SKM-1 (cell line): Measurements from ENCODE around the gene AQP12A.

Source experiments
- DNase-seq: peaks from one replicate; lab custom pipeline; 2025; ENCODE audit not compliant: unreplicated experiment; lab: John Stamatoyannopoulos, UW

The AQP12A gene

GRCh38 chr2:240703417-240704341, 12.0 kb downstream of the AQP12A start:
- no peak for DNase-seq

- DNase-seq: no peak
These were observed 13.0 kb downstream of the AQP12A start for GRCh38 chr2:240704651-240705050.

- no peak for DNase-seq
These were observed 13.6 kb downstream of the AQP12A start for GRCh38 chr2:240705204-240705791.

- DNase-seq: no peak
These were observed 15.5 kb downstream of the AQP12A start for GRCh38 chr2:240707043-240707756.

- DNase-seq: no peak
These were observed 16.2 kb downstream of the AQP12A start for GRCh38 chr2:240707821-240708220.

- no peak for DNase-seq
These were observed 16.8 kb downstream of the AQP12A start for GRCh38 chr2:240708457-240708856.

- no peak for DNase-seq
These were observed 19.6 kb downstream of the AQP12A start for GRCh38 chr2:240711296-240711695.

- DNase-seq: no peak
These were observed 20.0 kb downstream of the AQP12A start for GRCh38 chr2:240711701-240712100.

- DNase-seq: no peak
These were observed 20.5 kb downstream of the AQP12A start for GRCh38 chr2:240712121-240712520.

GRCh38 chr2:240713071-240713927, 21.6 kb downstream of the AQP12A start:
- DNase-seq: no peak

GRCh38 chr2:240713928-240714746, 22.5 kb downstream of the AQP12A start:
- DNase-seq: no peak

- DNase-seq: no peak
These were observed 23.4 kb downstream of the AQP12A start for GRCh38 chr2:240714747-240715725.

GRCh38 chr2:240716130-240716798, 24.6 kb downstream of the AQP12A start:
- DNase-seq: no peak

GRCh38 chr2:240717181-240717641, 25.5 kb downstream of the AQP12A start:
- no peak for DNase-seq

- no peak for DNase-seq
These were observed 26.3 kb downstream of the AQP12A start for GRCh38 chr2:240717681-240718581.

- DNase-seq: no peak
These were observed 27.3 kb downstream of the AQP12A start for GRCh38 chr2:240718896-240719490.
